K562 (cell line): ENCODE measurements around the gene ZDHHC17. TPM values are rescaled to one million over a fixed set of nuclear protein-coding genes. Genes with fewer than 3 reads are reported as not detected.

Experiments used
- CBX3 ChIP-seq, 2 experiments: IDR thresholded peaks; 1 replicate in 1 of 2; 2 replicates in 1 of 2; pipeline ENCODE4 v1.6.1; 2012; ENCODE audit warnings: inconsistent platforms in 2 of 2, low read length in 2 of 2, borderline replicate concordance in 1 of 2, control low read depth in 1 of 2
- CTBP1 ChIP-seq: fragments of 450-650 bp; IDR thresholded peaks from 2 replicates; pipeline ENCODE4 v1.6.1; 2016; ENCODE audit warnings: borderline replicate concordance
- JUND ChIP-seq, 2 experiments: IDR thresholded peaks; 2 replicates in 1 of 2; 3 replicates in 1 of 2; pipeline ENCODE4 v1.6.1; 2011; ENCODE audit warnings: borderline replicate concordance in 2 of 2, low read depth in 2 of 2, low read length in 2 of 2, improper control_type of control experiment in 1 of 2, missing biosample characterization in 1 of 2, missing genetic modification characterization in 1 of 2, missing genetic modification reagents in 1 of 2
- MAFG ChIP-seq: fragments of 450-650 bp; conservative IDR thresholded peaks from 2 replicates; pipeline ENCODE4 v1.6.1; 2016; ENCODE audit warnings: missing genetic modification characterization, missing compliant biosample characterization
- PCBP1 ChIP-seq: fragments of 200-400 bp; formaldehyde crosslinking; IDR thresholded peaks from 2 replicates; pipeline ENCODE4 v1.6.1; 2018; ENCODE audit warnings: mild to moderate bottlenecking, low read depth, low read length; ENCODE audit not compliant: poor library complexity, severe bottlenecking
- POU5F1 ChIP-seq: fragments of 150-350 bp; IDR thresholded peaks from 2 replicates; pipeline ENCODE4 v1.6.1; 2014; ENCODE audit warnings: borderline replicate concordance, low read length, low read depth, mild to moderate bottlenecking; ENCODE audit not compliant: partially characterized antibody
- PTRF ChIP-seq: fragments of 450-650 bp; IDR thresholded peaks from 2 replicates; pipeline ENCODE4 v1.6.1; 2016; ENCODE audit warnings: mild to moderate bottlenecking, missing genetic modification characterization, missing compliant biosample characterization
- RB1 ChIP-seq: fragments of 450-650 bp; IDR thresholded peaks from 2 replicates; pipeline ENCODE4 v1.6.1; 2017; ENCODE audit warnings: low read depth, mild to moderate bottlenecking
- WHSC1 ChIP-seq: IDR thresholded peaks from one replicate; pipeline ENCODE4 v1.6.1; 2012; ENCODE audit warnings: low read length, control low read depth, inconsistent platforms
- ZBTB33 ChIP-seq: sonication (generic); formaldehyde crosslinking; IDR thresholded peaks from 2 replicates; pipeline ENCODE4 v1.8.1; 2023; ENCODE audit warnings: mild to moderate bottlenecking, missing genetic modification reagents
- ZNF277 ChIP-seq: fragments of 250-450 bp; sonication (Bioruptor Pico); IDR thresholded peaks from 2 replicates; pipeline ENCODE4 v1.8.0; 2022; ENCODE audit warnings: inconsistent platforms, mild to moderate bottlenecking, moderate library complexity, borderline replicate concordance
- polyA plus RNA-seq, 8 experiments: library from polyadenylated mRNA; depleted of rRNA in 4 of 8; stranded (reverse) in 5 of 8; unstranded in 3 of 8; fragments of >200 nt; fragmentation: Nextera tagmentation in 2 of 8; fragmentation: Illumina TruSeq in 1 of 8; extraction: Ambion mirVana in 2 of 8; extraction: Trizol in 1 of 8; gene quantifications; 2 replicates each; pipeline versions ENCODE4 v1.2.1 to v1.2.3, GENCODE V29; 2011 to 2014; ENCODE audit warnings: inconsistent platforms in 1 of 8, missing spikeins in 1 of 8
- total RNA-seq, 7 experiments: library from RNA; depleted of rRNA in 6 of 7; stranded (reverse); fragments of >200 nt in 6 of 7; fragmentation: Illumina TruSeq in 2 of 7; extraction: Trizol in 2 of 7; gene quantifications; 2 replicates each; pipeline versions ENCODE4 v1.2.1 to v1.2.3, GENCODE V29; 2011 to 2021; ENCODE audit warnings: low replicate concordance in 1 of 7
- TF ChIP-seq, protein P1 (sequence below): fragments of 450-650 bp; formaldehyde crosslinking; IDR thresholded peaks from 2 replicates; pipeline ENCODE4 v1.4.0; 2022; ENCODE audit warnings: missing genetic modification characterization
- TF ChIP-seq, protein P2 (sequence below): fragments of 250-450 bp; sonication (Bioruptor Pico); IDR thresholded peaks from 2 replicates; pipeline ENCODE4 v1.8.0; 2022; ENCODE audit warnings: moderate library complexity, mild to moderate bottlenecking, inconsistent platforms

The ZDHHC17 gene
- total and polyA plus RNA-seq, 9 of the 15 experiments (the other 6 are each of a cell fraction or from before 2014, with no cell fraction given) = 6.7 to 66.0 (median 27.5) TPM

- no peak for TF ChIP-seq ZNF277 (CRISPR knock-in tag)
- no peak for TF ChIP-seq ZBTB33 (CRISPR knock-in tag)
- no peak for TF ChIP-seq CTBP1
- TF ChIP-seq POU5F1 = no peak
- TF ChIP-seq CBX3 (IDR thresholded peaks at IDR 0.05; ENCODE audit: borderline replicate concordance in 1 of 2, low read length in 2 of 2) = no peak
- TF ChIP-seq MAFG (tag) = peak; percentile 87
- TF ChIP-seq PCBP1 = no peak
- no peak for TF ChIP-seq WHSC1
- TF ChIP-seq, protein P1, sequence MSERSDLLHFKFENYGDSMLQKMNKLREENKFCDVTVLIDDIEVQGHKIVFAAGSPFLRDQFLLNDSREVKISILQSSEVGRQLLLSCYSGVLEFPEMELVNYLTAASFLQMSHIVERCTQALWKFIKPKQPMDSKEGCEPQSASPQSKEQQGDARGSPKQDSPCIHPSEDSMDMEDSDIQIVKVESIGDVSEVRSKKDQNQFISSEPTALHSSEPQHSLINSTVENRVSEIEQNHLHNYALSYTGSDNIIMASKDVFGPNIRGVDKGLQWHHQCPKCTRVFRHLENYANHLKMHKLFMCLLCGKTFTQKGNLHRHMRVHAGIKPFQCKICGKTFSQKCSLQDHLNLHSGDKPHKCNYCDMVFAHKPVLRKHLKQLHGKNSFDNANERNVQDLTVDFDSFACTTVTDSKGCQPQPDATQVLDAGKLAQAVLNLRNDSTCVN (CRISPR knock-in tag) = no peak
- 0 out of 2 replicates have a peak, but pooled peaks have one; percentile 11 for TF ChIP-seq JUND (IDR thresholded peaks at IDR 0.05; ENCODE audit: borderline replicate concordance, low read depth, low read length)
- TF ChIP-seq JUND (tag; IDR thresholded peaks at IDR 0.05; ENCODE audit: borderline replicate concordance, low read depth, low read length) = no peak; the same call in 2 of the 3 replicates
- no peak for TF ChIP-seq RB1
- TF ChIP-seq, protein P2, sequence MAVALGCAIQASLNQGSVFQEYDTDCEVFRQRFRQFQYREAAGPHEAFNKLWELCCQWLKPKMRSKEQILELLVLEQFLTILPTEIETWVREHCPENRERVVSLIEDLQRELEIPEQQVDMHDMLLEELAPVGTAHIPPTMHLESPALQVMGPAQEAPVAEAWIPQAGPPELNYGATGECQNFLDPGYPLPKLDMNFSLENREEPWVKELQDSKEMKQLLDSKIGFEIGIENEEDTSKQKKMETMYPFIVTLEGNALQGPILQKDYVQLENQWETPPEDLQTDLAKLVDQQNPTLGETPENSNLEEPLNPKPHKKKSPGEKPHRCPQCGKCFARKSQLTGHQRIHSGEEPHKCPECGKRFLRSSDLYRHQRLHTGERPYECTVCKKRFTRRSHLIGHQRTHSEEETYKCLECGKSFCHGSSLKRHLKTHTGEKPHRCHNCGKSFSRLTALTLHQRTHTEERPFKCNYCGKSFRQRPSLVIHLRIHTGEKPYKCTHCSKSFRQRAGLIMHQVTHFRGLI (CRISPR knock-in tag) = no peak
- no peak for TF ChIP-seq PTRF (tag)
Observed at GRCh38 chr12:76781321-76781720, 17.4 kb downstream of the ZDHHC17 start (continued).
